Astrocyte of the hippocampus (primary cell): ENCODE measurements around the gene CADPS.
A peak's percentile ranks its signal among the peaks of the same experiment; 100 is the strongest.

Experiments
- DNase-seq: peaks from one replicate; pipeline ENCODE4 v3.0.0; 2011; ENCODE audit warnings: low read depth, low spot score

The CADPS gene

GRCh38 chr3:62445275-62445674, 429.9 kb downstream of the CADPS start:
- DNase-seq = peak; percentile 39

GRCh38 chr3:62439978-62440377, 435.2 kb downstream of the CADPS start:
- no peak for DNase-seq

- no peak for DNase-seq
Observed at GRCh38 chr3:62439176-62439813, 435.9 kb downstream of the CADPS start.

- peak; percentile 62 for DNase-seq
Observed at GRCh38 chr3:62436785-62437184, 438.4 kb downstream of the CADPS start.

GRCh38 chr3:62433396-62433795, 441.8 kb downstream of the CADPS start:
- DNase-seq = no peak

GRCh38 chr3:62421207-62421606, 454.0 kb downstream of the CADPS start:
- DNase-seq = no peak

GRCh38 chr3:62416144-62416543, 459.1 kb downstream of the CADPS start:
- no peak for DNase-seq

GRCh38 chr3:62415312-62415801, 459.9 kb downstream of the CADPS start:
- peak; percentile 2 for DNase-seq

- no peak for DNase-seq
Observed at GRCh38 chr3:62414786-62415185, 460.4 kb downstream of the CADPS start.

GRCh38 chr3:62413687-62414086, 461.5 kb downstream of the CADPS start:
- no peak for DNase-seq

- no peak for DNase-seq
Observed at GRCh38 chr3:62406945-62407344, 468.3 kb downstream of the CADPS start.

- no peak for DNase-seq
Observed at GRCh38 chr3:62405566-62405965, 469.6 kb downstream of the CADPS start.

GRCh38 chr3:62405135-62405534, 470.1 kb downstream of the CADPS start:
- no peak for DNase-seq

- DNase-seq = no peak
Observed at GRCh38 chr3:62404321-62404720, 470.9 kb downstream of the CADPS start.

GRCh38 chr3:62403765-62404164, 471.5 kb downstream of the CADPS start:
- no peak for DNase-seq

GRCh38 chr3:62392626-62393292, 482.5 kb downstream of the CADPS start:
- no peak for DNase-seq

- DNase-seq = no peak
Observed at GRCh38 chr3:62387251-62387650, 488.0 kb downstream of the CADPS start.

- DNase-seq = peak; percentile 29
Observed at GRCh38 chr3:62379321-62379798, 495.9 kb downstream of the CADPS start.

GRCh38 chr3:62378921-62379320, 496.3 kb downstream of the CADPS start:
- DNase-seq = no peak

- DNase-seq = peak; percentile 50
Observed at GRCh38 chr3:62378311-62378789, 496.9 kb downstream of the CADPS start.

GRCh38 chr3:62376906-62377877, 498.0 kb downstream of the CADPS start:
- DNase-seq = no peak

- no peak for DNase-seq
Observed at GRCh38 chr3:62376454-62376720, 498.8 kb downstream of the CADPS start.
